ENCODE measurements around the gene VPS37C.
"Not testable (repeated sequence)": the region's sequence is repeated elsewhere in the genome, so short reads cannot be mapped to it uniquely, and the experiment has no call there.

Gene VPS37C

DNA sequence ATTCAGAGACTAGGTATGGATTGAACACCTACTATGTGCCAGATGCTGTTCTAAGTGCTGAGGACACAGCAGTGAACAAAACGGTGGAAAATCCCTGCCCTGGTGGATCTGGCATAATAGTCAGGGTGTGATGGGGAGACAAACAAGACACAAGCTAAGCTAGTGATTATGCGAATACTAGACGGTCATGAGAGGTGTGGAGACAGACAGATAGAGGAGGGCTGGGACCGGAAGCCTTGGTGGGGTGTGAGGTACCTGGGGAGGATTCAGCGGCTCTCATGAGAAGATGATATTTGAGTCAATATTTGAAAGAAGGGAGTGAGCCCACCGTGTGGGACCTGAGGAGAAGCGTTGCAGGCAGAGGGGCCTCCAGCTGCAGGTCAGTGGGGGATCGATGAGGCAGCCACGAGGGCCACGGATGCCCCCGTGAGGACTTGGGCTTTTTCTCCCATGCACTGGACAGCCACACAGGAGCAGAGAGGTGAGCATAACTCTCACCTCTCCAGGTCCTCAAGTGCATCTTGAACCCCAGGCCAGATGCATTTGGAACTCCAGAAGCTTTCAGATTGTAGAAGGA lies 54.2 kb downstream of the VPS37C start:
- H3K4me3 ChIP-seq (ENCODE audit: low read depth, low read length) = no peak overlapping the region
- DNase-seq (ENCODE audit: low read depth) = no peak
- no peak for TF ChIP-seq CTCF (conservative IDR thresholded peaks at IDR 0.05; ENCODE audit: low read depth, low read length)

DNA sequence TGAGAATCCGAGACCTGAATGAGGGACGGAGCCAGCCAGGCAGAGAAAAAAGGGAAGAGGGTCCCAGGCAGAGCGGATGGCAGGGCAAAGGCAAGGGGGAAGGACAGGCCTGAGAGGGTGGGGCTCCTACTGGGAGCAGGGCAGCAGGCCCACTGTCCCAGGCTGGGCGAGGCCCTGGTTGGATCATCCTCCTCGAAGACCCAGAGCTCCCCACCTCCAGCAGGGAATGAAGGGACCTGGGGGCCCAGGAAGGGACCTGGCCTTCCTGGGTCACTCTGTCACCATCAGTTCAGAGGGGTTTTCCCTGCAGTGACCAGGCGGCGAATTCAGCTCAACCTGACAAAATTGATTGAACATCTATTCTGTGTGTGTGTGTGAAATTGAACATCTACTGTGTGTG lies 54.9 kb downstream of the VPS37C start:
- no peak for TF ChIP-seq CTCF (conservative IDR thresholded peaks at IDR 0.05; ENCODE audit: low read depth, low read length)
- no peak overlapping the region for H3K4me3 ChIP-seq (ENCODE audit: low read depth, low read length)
- DNase-seq (ENCODE audit: low read depth) = no peak

DNA sequence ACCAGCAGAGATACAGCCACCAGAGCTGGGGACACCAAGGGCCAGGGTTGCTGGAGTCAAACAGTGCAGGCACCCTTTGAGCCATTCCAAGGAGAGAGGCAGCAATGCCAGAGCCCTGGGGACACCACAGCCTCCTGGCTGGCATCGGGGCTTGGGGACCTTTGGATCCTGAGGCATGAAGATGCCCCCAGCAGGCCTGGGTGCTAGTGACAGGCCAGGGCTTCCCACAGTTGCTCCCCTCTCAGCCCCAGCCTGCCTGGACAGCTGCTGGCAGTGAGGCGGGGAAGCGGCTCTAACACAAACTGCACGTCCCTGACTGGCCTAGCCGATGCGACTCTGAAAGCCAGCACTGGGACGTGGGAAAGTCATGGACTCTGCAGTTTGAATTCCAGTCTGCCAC lies 56.3 kb downstream of the VPS37C start:
- no peak for TF ChIP-seq CTCF (conservative IDR thresholded peaks at IDR 0.05; ENCODE audit: low read depth, low read length)
- no peak for DNase-seq (ENCODE audit: low read depth)
- H3K4me3 ChIP-seq (ENCODE audit: low read depth, low read length) = no peak overlapping the region

DNA sequence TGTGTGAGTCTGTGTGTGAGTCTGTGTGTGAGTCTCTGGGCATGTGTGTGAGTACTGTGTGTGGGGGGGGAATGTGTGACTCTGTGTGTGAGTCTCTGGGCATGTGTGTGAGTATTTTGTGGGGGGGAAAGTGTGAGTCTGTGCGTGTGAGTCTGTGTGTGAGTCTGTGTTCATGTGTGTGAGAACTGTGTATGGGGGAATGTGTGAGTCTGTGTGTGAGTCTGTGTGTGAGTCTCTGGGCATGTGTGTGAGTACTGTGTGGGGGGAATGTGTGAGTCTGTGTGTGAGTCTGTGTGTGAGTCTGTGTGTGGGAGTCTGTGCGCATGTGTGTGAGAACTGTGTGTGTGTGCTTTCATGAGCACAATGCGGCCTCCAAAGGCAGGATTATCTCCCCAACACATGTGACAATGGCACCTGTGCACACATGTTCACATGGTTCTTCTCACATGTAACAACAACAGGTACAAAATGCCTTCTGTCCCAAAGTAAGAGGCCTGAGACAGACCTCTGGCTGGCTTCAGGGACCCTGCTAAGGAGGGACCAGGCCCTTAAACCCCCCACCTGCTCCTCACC lies 57.3 kb downstream of the VPS37C start:
- H3K4me3 ChIP-seq (ENCODE audit: low read depth, low read length) = no peak overlapping the region
- no peak for DNase-seq (ENCODE audit: low read depth)

DNA sequence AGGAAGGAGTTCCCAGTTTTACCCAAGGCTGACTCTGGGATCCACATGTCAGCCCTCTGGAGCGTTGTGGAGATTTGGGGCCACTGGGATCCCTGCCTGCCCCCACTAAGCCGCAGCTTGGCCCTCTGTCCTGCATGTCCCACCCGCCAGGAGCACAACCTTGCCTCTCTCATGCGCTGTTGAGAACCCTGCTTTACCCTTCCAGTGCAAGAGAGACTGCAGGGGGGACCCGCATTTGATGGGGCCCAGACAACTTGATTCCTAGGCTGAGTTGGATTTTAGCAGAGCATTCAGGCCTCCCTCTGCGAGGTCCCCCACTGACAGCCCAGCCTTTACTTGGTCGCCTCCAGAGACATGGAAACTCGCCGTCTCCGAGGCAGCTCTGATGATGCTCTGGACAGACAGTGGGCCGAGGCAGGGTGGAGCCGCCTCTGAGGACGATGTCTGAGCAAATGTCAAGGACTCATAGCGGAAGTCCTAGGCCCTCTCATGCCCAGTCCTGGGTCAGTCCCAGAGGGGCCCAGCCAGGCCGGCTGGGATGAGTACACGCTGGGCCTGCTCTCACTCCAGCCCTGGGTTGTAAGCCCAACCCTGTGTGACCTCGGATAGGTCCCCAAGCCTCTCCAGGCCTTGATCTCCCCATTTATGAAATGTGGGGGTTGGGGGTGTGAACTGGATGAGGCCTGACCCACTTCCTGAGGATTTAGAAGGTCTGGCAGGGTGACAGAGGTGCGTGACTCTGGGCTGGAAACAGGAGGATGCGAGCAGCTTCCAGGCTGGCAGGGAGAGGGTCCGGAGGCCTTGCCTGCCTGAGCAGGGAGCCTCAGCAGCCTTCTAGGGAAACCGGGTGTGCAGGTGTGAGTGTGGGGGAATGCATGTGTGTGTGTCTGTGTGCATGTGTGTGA lies 58.3 kb downstream of the VPS37C start:
- no peak for TF ChIP-seq CTCF (conservative IDR thresholded peaks at IDR 0.05; ENCODE audit: low read depth, low read length)
- no peak for DNase-seq (ENCODE audit: low read depth)
- H3K4me3 ChIP-seq (ENCODE audit: low read depth, low read length) = no peak overlapping the region

More for the DNA sequence above, 57.3 kb downstream of the VPS37C start:
- no peak for TF ChIP-seq CTCF (conservative IDR thresholded peaks at IDR 0.05; ENCODE audit: low read depth, low read length)

DNA sequence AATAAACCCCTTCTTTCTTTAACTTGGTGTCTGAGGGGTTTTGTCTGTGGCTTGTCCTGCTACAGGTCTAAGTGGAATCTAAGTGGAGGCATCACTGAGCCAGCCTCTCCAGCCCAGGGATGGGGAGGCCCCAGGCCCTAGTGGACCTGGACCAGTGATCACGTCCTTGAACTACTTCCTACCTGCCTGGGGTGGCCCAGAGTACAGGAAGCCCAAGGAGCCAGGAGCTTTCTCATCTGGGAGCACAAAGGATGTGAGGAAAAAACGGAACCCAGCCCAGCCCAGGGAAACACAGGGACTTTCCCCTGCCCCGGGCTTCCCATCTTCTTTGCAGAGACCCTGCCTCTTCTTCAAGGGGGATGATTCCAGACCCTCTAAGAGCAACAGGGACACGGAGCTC lies 62.4 kb downstream of the VPS37C start:
- DNase-seq (ENCODE audit: low read depth) = no peak
- H3K4me3 ChIP-seq (ENCODE audit: low read depth, low read length) = no peak overlapping the region
- no peak for TF ChIP-seq CTCF (conservative IDR thresholded peaks at IDR 0.05; ENCODE audit: low read depth, low read length)

DNA sequence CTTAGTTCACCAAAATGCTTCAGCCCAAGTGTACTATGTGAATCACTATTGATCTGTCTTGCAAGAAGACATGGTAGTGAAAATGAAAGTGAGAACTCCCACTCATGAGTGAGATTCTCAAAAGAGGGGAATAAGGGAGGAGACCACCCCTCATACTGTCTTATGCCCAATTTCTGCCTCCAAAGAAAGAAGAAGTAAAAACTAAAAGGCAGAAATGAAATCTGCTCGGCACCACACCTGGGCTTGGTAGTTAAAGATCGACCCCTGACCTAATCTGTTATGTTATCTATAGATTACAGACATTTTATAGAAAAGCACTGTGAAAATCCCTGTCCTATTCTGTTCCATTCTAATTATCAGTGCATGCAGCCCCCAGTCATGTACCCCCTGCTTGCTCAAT lies 63.0 kb downstream of the VPS37C start:
- not testable (repeated sequence) for H3K4me3 ChIP-seq (ENCODE audit: low read depth, low read length); DNase-seq (ENCODE audit: low read depth)
